HepG2 (cell line): ENCODE results near the gene DPH1. TPM values are rescaled to one million over a fixed set of nuclear protein-coding genes. Genes with fewer than 3 reads are reported as not detected.

Experiments used
- AKAP8 ChIP-seq: sonication (generic); formaldehyde crosslinking; IDR thresholded peaks from 2 replicates; pipeline ENCODE4 v1.5.1; 2020; ENCODE audit warnings: mild to moderate bottlenecking, missing genetic modification reagents
- FOXA3 ChIP-seq: IDR thresholded peaks from 2 replicates; pipeline ENCODE4 v1.6.1; 2016; ENCODE audit warnings: missing genetic modification reagents, missing compliant biosample characterization
- FOXK2 ChIP-seq: fragments of 450-650 bp; IDR thresholded peaks from 2 replicates; pipeline ENCODE4 v1.6.1; 2016
- FOXO4 ChIP-seq: sonication (generic); formaldehyde crosslinking; conservative IDR thresholded peaks from 2 replicates; pipeline ENCODE4 v1.8.1; 2023; ENCODE audit warnings: missing genetic modification reagents
- HDAC1 ChIP-seq: sonication (generic); formaldehyde crosslinking; IDR thresholded peaks from 2 replicates; pipeline ENCODE4 v1.5.1; 2020; ENCODE audit warnings: mild to moderate bottlenecking, missing genetic modification reagents
- IKZF4 ChIP-seq: sonication (generic); formaldehyde crosslinking; IDR thresholded peaks from 2 replicates; pipeline ENCODE4 v1.5.1; 2020; ENCODE audit warnings: borderline replicate concordance, mild to moderate bottlenecking, low read depth, missing genetic modification reagents; ENCODE audit errors: not compliant biosample characterization
- KAT2B ChIP-seq: fragments of 150-350 bp; IDR thresholded peaks from 2 replicates; pipeline ENCODE4 v1.6.1; 2014; ENCODE audit warnings: low read depth, low read length, borderline replicate concordance
- LCORL ChIP-seq, 2 experiments: fragments of 450-650 bp in 1 of 2; sonication (generic) in 1 of 2; formaldehyde crosslinking in 1 of 2; IDR thresholded peaks; 2 replicates each; pipeline versions ENCODE4 v1.5.0 to v1.6.1; 2017 to 2020; ENCODE audit warnings: antibody characterized with exemption in 1 of 2, missing genetic modification reagents in 1 of 2
- NFE2 ChIP-seq: sonication (generic); formaldehyde crosslinking; IDR thresholded peaks from 2 replicates; pipeline ENCODE4 v1.4.0; 2020; ENCODE audit warnings: missing genetic modification reagents
- NR2F1 ChIP-seq, 2 experiments: fragments of 450-650 bp in 1 of 2; formaldehyde crosslinking in 1 of 2; IDR thresholded peaks; 2 replicates each; pipeline versions ENCODE4 v1.5.0 to v1.6.1; 2016 to 2020; ENCODE audit warnings: mild to moderate bottlenecking in 1 of 2, missing compliant biosample characterization in 1 of 2, missing genetic modification reagents in 1 of 2, moderate library complexity in 1 of 2
- RBFOX2 ChIP-seq: fragments of 200-400 bp; formaldehyde crosslinking; IDR thresholded peaks from 2 replicates; pipeline ENCODE4 v1.6.1; 2017; ENCODE audit warnings: low read depth, mild to moderate bottlenecking, low read length
- STAT5B ChIP-seq: sonication (generic); formaldehyde crosslinking; IDR thresholded peaks from 2 replicates; pipeline ENCODE4 v1.4.0; 2020; ENCODE audit warnings: missing genetic modification reagents
- TEAD3 ChIP-seq: optimal IDR thresholded peaks from 2 replicates; pipeline ENCODE3; 2016; ENCODE audit warnings: borderline replicate concordance
- TGIF2 ChIP-seq: IDR thresholded peaks from 2 replicates; pipeline ENCODE4 v1.6.1; 2016; ENCODE audit warnings: control low read depth, missing compliant biosample characterization
- ZNF354B ChIP-seq: sonication (generic); formaldehyde crosslinking; IDR thresholded peaks from 2 replicates; pipeline ENCODE4 v1.8.0; 2022; ENCODE audit warnings: mild to moderate bottlenecking, missing genetic modification reagents
- ZNF609 ChIP-seq: sonication (generic); formaldehyde crosslinking; IDR thresholded peaks from 2 replicates; pipeline ENCODE4 v1.4.0; 2020; ENCODE audit warnings: mild to moderate bottlenecking, missing genetic modification reagents, borderline replicate concordance
- ZNF710 ChIP-seq: sonication (generic); formaldehyde crosslinking; IDR thresholded peaks from 2 replicates; pipeline ENCODE4 v1.5.0; 2020; ENCODE audit warnings: mild to moderate bottlenecking, missing genetic modification reagents, borderline replicate concordance
- ZNF782 ChIP-seq: sonication (generic); formaldehyde crosslinking; IDR thresholded peaks from 2 replicates; pipeline ENCODE4 v1.4.0; 2020; ENCODE audit warnings: missing genetic modification reagents, mild to moderate bottlenecking, borderline replicate concordance
- ZNF879 ChIP-seq: sonication (generic); formaldehyde crosslinking; IDR thresholded peaks from 2 replicates; pipeline ENCODE4 v1.8.1; 2023; ENCODE audit warnings: missing genetic modification reagents
- polyA plus RNA-seq, 8 experiments: library from polyadenylated mRNA; depleted of rRNA in 3 of 8; stranded (reverse) in 7 of 8; unstranded in 1 of 8; fragments of >200 nt; fragmentation: Illumina TruSeq in 4 of 8; extraction: Trizol in 4 of 8; gene quantifications; 2 replicates each; pipeline versions ENCODE4 v1.2.1 to v1.2.3, GENCODE V29; 2011 to 2016; ENCODE audit warnings: low read depth in 4 of 8, missing spikeins in 1 of 8, mixed read lengths in 1 of 8; ENCODE audit not compliant: insufficient read depth in 1 of 8
- total RNA-seq, 5 experiments: library from RNA; depleted of rRNA; stranded (reverse); fragments of >200 nt; fragmentation: Illumina TruSeq; extraction: Trizol; gene quantifications; 2 replicates each; pipeline ENCODE4 v1.2.3, GENCODE V29; 2016; ENCODE audit warnings: low read depth in 1 of 5
- TF ChIP-seq, protein P1 (sequence below): sonication (generic); formaldehyde crosslinking; IDR thresholded peaks from 2 replicates; pipeline ENCODE4 v1.5.0; 2020; ENCODE audit warnings: missing genetic modification reagents

The DPH1 gene
- total and polyA plus RNA-seq, 2 of the 13 experiments (the other 11 are each of a cell fraction or from before 2014, with no cell fraction given) = 25.3 to 42.8 TPM

- no peak for TF ChIP-seq ZNF879 (CRISPR knock-in tag)
- no peak for TF ChIP-seq NR2F1 (CRISPR knock-in tag; IDR thresholded peaks at IDR 0.05)
- TF ChIP-seq RBFOX2 = 0 out of 2 replicates have a peak, but pooled peaks have one; percentile 13
- TF ChIP-seq ZNF782 (CRISPR knock-in tag) = no peak
- TF ChIP-seq, protein P1, sequence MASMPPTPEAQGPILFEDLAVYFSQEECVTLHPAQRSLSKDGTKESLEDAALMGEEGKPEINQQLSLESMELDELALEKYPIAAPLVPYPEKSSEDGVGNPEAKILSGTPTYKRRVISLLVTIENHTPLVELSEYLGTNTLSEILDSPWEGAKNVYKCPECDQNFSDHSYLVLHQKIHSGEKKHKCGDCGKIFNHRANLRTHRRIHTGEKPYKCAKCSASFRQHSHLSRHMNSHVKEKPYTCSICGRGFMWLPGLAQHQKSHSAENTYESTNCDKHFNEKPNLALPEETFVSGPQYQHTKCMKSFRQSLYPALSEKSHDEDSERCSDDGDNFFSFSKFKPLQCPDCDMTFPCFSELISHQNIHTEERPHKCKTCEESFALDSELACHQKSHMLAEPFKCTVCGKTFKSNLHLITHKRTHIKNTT (CRISPR knock-in tag) = no peak
- 0 out of 2 replicates have a peak, but pooled peaks have one; percentile 7 for TF ChIP-seq ZNF710 (CRISPR knock-in tag)
- no peak for TF ChIP-seq TEAD3 (CRISPR knock-in tag)
- no peak for TF ChIP-seq IKZF4 (CRISPR knock-in tag)
- TF ChIP-seq FOXO4 (CRISPR knock-in tag) = 0 out of 2 replicates have a peak, but pooled peaks have one; percentile 6
- TF ChIP-seq STAT5B (CRISPR knock-in tag) = no peak
- no peak for TF ChIP-seq HDAC1 (CRISPR knock-in tag)
- TF ChIP-seq KAT2B = no peak
- TF ChIP-seq NFE2 (CRISPR knock-in tag) = no peak
- TF ChIP-seq ZNF609 (CRISPR knock-in tag) = no peak
- TF ChIP-seq LCORL (IDR thresholded peaks at IDR 0.05) = no peak
- TF ChIP-seq LCORL (CRISPR knock-in tag; IDR thresholded peaks at IDR 0.05) = no peak
- TF ChIP-seq ZNF354B = no peak
- no peak for TF ChIP-seq TGIF2 (CRISPR knock-in tag)
- TF ChIP-seq FOXA3 = no peak
- no peak for TF ChIP-seq AKAP8 (CRISPR knock-in tag)
- TF ChIP-seq FOXK2 = no peak
Observed at GRCh38 chr17:2055292-2056205, 25.6 kb downstream of the DPH1 start (continued).
